Measurements from ENCODE around the gene FNDC10.

Gene FNDC10

GRCh38 chr1:1627829-1628753, 28.2 kb upstream of the FNDC10 start:
- no peak for DNase-seq (ENCODE audit: low spot score)

GRCh38 chr1:1627261-1627828, 27.4 kb upstream of the FNDC10 start:
- no peak for DNase-seq (ENCODE audit: low spot score)

GRCh38 chr1:1626207-1627141, 26.5 kb upstream of the FNDC10 start:
- DNase-seq (ENCODE audit: low spot score), result no peak

- no peak for DNase-seq (ENCODE audit: low spot score)
Observed at GRCh38 chr1:1625824-1626206, 25.9 kb upstream of the FNDC10 start.

GRCh38 chr1:1625404-1625775, 25.5 kb upstream of the FNDC10 start:
- DNase-seq (ENCODE audit: low spot score), result no peak

GRCh38 chr1:1624443-1625403, 24.8 kb upstream of the FNDC10 start:
- no peak for DNase-seq (ENCODE audit: low spot score)

- no peak for DNase-seq (ENCODE audit: low spot score)
Observed at GRCh38 chr1:1623631-1624442, 23.9 kb upstream of the FNDC10 start.

- no peak for DNase-seq (ENCODE audit: low spot score)
Observed at GRCh38 chr1:1623181-1623630, 23.3 kb upstream of the FNDC10 start.

GRCh38 chr1:1622788-1623094, 22.8 kb upstream of the FNDC10 start:
- DNase-seq (ENCODE audit: low spot score), result no peak

GRCh38 chr1:1622010-1622787, 22.3 kb upstream of the FNDC10 start:
- DNase-seq (ENCODE audit: low spot score), result no peak

- no peak for DNase-seq (ENCODE audit: low spot score)
Observed at GRCh38 chr1:1621173-1622009, 21.5 kb upstream of the FNDC10 start.

- DNase-seq (ENCODE audit: low spot score), result no peak
Observed at GRCh38 chr1:1620433-1621139, 20.7 kb upstream of the FNDC10 start.

GRCh38 chr1:1619917-1620361, 20.0 kb upstream of the FNDC10 start:
- no peak for DNase-seq (ENCODE audit: low spot score)

- no peak for DNase-seq (ENCODE audit: low spot score)
Observed at GRCh38 chr1:1618396-1619068, 18.6 kb upstream of the FNDC10 start.

- no peak for DNase-seq (ENCODE audit: low spot score)
Observed at GRCh38 chr1:1617925-1618324, 18.0 kb upstream of the FNDC10 start.

GRCh38 chr1:1617516-1617915, 17.6 kb upstream of the FNDC10 start:
- no peak for DNase-seq (ENCODE audit: low spot score)

GRCh38 chr1:1616838-1617237, 16.9 kb upstream of the FNDC10 start:
- no peak for DNase-seq (ENCODE audit: low spot score)

Data from HuH-7.5 (cell line).